Body of pancreas (tissue), 4 donors: ENCODE data around the gene PGA5.

Experiments
- CTCF ChIP-seq, 7 experiments: fragments of 450-650 bp in 4 of 7; fragments of 200-600 bp in 3 of 7; sonication (generic) in 3 of 7; IDR thresholded peaks; one replicate each; pipeline ENCODE4 v1.5.1; 2016 to 2019; ENCODE audit warnings: antibody characterized with exemption in 7 of 7
- POLR2A ChIP-seq, 3 donors: fragments of 450-650 bp; IDR thresholded peaks; one replicate each; pipeline ENCODE4 v1.6.1; 2016; ENCODE audit warnings: antibody characterized with exemption in 3 of 3, mild to moderate bottlenecking in 2 of 3

GRCh38 chr11:61198948-61199523, 41.9 kb upstream of the PGA5 start:
- TF ChIP-seq CTCF (IDR thresholded peaks at IDR 0.05) (no peak), POLR2A (IDR thresholded peaks at IDR 0.05) (no peak)
